Femur (tissue), 1 donor: ENCODE data around the gene CELSR1.

ENCODE experiments used
- DNase-seq: peaks from one replicate; pipeline ENCODE4 v3.0.0-alpha.2; 2017

Gene CELSR1

DNA sequence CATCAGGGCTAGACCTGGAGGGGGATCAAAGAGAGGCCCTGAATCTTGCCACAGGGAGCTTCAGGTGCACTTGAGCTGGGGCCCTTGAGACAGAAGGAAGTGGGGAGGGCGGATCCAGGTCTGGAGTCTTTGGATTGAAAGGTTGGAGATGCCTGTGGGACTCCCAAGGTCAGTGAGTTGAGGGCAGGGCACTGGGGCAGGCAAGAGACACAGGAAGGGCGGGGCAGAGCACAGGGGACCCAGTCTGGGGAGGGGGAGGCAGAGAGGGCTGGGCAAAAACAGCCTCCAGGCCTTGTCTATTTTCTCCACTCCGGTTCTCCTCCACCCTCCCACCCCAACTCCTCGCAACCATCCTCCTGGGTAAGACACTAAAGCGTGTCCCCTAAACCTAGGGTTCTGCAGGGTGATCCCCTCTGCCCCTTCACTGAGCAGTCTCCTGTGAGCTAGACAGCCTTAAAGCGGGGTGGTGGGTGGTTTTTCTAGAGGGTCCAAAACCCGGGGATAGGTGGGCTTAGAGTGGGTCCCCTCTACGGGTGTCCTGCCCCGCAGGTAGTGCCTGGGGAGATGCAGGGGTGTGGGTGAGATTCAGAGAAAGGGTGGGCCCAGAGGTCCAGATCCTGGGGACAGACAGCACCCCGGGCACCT is 38.6 kb upstream of the CELSR1 start:
- DNase-seq: no peak

DNA sequence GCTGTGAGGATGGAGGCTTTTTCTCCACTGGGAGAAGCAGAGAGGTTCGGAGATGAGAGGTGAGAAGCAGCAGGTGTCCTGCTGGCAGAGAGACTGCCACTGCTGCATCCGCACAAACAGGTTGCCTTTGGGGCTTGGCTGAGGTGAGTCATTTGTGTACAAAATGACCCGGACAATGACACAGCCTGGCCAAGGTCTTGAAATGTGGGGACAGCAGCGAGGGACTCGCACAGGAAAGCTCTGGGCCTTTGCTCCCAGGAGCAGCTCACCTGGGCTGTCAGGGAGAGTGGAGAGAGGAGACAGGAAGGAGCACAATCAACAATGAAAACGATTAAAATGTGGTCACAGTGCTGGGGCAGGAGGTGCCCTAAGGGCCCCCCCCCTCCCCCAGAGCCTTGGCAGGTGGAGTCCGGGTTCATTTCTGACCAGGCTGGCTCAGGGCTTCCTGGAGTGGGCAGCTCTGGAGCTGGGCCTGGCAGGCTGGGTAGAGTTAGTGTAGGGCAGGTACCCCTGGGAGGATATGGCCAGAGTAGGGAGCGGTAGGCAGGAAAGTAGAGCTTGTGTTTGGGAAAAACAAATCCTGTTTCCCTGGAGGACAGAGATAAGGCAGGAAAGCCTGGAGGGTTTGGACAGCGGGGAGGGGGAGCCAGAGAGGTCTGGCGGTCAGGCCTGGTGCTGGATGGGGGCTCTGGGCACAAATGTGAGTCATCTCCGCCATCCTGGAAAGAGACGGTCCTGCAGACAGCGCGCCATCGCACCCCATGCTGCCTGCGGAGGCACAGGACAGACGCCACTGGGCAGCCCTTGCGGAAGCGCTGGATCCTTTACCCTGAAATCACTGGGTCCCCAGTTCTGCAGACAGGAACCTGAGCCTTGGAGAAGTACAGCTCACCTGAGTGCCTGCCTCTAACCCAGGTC is 37.8 kb upstream of the CELSR1 start:
- peak; percentile 30 for DNase-seq

- peak; percentile 17 for DNase-seq
These were observed 37.1 kb upstream of the CELSR1 start for GRCh38 chr22:46574438-46574992.

DNA sequence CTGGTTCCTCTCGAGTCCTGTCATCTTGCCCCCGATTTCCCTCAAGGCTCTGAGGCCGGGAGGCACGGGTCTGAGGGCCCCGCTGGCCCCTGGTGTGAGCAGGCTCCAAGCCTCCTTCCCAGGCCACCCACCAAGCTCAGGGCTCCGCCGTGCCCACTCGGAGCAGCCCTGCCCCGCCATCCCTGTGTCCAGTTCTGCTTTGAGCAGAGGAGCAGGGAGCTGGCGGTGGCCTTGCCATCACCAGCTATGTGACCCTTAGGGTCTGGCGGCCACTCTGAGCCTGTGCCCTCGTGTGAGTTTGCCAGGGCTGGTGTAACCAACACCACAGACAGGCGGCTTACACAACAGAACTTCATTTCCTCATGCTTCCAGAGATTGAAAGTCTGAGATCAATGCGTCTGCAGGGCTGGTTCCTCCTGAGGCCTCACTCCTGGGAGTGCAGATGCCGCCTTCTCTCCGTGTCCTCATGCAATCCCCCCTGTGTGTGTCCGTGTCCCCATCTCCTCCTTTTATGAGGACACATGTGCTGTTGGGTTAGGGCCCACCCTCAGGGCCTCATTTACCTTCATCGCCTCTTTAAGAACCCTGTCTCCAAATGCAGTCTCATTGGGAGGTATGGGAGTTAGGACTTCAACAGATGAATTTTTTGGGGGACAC is 36.5 kb upstream of the CELSR1 start:
- no peak for DNase-seq

DNA sequence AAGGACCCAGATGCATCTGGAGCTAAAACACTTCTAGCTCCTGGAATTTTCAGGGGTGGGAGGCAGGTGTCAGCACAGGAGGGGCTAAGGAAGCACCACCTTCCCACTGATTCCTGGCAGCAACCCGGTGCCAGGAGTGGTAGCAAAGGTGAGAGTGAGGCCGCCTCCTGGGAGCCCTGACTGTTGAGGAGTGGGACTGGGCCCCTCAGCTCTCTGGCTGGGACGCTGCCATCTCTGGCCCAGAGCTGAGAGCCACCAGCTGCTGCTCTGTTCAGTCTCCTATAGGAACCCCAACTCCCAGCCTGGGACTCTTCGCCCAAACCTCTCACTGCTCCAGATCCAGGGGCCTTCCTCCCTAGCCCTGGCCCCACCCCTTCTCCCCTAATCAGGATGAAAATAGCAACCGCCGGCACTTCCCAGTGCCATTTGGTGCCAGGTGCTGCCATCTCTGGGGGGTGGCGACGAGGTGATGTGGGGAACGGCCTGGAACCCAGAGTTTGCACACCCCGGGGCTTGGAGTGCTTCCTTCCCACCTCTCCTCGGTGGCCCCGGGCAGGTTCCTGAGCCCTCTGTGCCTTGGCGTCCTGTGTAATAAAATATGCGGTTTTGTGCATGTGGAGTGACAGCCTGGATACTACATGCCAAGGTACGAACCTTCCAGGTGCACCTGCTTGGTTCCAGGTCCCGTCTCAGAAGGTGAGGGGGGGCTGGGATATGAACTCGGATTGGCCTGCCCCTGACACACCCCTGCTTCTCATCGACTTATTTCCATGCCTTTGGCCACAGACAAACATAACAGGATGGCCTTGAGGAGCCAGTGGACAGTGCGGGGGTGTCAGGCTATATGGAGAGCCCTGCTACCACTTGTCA is 35.7 kb upstream of the CELSR1 start:
- peak; percentile 21 for DNase-seq

DNA sequence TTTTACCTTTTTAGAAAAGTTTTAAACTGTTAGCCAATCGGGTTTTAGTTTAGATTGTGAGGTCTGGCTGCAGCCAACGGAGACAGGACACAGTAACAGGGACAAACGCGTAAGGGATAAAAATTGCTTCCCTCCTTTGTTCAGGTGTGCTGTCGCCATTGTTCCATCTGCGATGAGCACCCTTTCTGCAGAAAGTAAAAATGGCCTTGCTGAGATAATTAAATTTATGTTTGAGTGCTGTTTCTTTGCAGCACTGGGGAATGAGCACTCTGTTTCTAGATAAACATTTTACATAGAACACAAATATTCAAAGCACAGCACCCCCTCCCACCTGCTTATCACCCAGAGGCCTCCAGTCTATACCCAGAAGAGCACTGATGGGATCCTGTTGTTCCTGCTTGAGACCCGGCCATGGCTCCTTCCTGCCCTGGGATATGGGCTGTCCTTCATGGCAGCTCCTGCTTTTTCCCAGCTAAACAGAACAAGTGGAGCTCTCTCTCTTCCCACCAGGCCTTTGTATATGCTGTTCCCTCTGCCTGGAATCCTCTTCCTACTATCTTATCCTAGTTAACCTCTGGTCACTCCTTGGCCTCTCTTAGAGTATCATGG is 34.3 kb upstream of the CELSR1 start:
- peak; percentile 1 for DNase-seq

- DNase-seq: peak; percentile 12
These were observed 32.7 kb upstream of the CELSR1 start for GRCh38 chr22:46569848-46570695.

DNA sequence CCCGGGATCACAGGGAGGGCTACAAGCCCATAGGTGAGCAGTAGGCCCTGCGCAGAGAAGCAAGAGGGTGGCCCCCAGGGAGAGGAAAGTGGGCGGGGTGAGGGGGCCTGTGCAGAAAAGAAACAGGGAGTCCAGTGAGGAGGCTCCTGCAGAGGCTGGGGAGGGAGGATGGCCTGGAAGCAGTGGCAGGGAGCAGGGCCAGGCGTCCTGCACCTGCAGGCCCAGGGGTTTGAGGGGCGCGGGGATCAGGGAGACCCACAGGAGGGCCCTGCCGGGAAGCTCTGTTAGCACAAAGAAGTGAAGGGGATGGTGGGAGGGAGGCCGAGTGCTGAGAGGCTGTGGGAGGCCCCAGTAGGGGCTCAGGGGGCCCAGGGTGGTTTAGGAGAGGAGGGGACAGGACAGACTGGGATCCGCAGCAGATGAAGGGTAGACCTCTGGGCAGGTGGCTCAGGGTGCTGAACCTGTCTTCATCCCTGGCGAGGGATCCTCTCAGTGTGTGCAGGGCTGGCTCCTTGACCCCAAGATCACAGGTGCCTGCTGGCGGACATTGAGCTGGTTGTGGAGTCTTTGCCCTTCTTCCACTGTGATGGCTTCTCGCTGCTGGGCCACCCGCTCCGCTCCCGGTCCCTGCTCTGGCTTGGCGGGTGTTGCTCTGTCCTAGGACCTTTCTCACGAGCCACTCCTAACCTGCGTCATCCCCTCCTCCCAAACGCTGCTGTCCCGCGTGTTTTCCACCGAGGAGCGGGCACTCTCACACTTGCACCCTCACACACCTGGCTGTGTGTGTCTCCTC is 31.8 kb upstream of the CELSR1 start:
- DNase-seq: peak; percentile 15

DNA sequence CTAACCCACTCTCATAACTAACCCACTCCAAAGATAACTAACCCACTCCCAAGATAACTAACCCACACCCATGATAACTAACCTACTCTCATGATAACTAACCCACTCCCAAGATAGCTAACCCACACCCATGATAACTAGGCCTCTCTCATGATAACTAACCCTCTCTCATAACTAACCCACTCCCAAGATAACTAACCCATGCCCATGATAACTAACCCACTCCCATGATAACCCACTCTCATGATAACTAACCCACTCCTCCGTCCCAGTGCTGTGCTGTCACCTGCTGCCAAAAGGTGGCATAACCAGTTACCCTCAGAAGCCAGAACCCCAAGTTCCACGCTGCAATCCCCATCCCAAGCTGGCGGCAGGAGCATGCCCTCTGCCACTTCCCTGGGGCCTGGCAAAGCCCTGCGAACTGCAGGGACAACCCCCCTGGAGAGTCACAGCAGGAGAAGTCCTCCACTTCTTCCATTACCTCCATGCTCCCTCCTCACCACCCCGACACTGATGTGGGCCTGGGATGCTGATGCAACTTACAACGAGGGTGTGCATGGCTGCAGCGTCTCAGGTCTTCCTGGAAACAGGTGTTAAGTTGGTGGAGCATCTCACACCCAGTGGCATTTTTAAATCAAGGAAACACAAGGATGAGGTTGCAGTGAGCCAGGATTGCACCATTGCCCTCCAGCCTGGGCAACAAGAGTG is 30.8 kb upstream of the CELSR1 start:
- no peak for DNase-seq

DNA sequence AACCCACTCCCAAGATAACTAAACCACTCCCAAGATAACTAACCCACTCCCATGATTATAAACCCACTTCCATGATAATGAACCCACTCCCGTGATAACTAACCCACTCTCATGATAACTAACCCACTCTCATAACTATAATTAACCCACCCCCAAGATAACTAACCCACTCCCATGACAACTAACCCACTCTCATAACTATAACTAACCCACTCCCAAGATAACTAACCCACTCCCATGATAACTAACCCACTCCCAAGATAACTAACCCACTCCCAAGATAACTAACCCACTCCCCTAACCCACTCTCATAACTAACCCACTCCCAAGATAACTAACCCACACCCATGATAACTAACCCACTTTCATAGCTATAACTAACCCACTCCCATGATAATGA is 30.1 kb upstream of the CELSR1 start:
- DNase-seq: no peak

- no peak for DNase-seq
These were observed 26.8 kb upstream of the CELSR1 start for GRCh38 chr22:46564084-46564714.

DNA sequence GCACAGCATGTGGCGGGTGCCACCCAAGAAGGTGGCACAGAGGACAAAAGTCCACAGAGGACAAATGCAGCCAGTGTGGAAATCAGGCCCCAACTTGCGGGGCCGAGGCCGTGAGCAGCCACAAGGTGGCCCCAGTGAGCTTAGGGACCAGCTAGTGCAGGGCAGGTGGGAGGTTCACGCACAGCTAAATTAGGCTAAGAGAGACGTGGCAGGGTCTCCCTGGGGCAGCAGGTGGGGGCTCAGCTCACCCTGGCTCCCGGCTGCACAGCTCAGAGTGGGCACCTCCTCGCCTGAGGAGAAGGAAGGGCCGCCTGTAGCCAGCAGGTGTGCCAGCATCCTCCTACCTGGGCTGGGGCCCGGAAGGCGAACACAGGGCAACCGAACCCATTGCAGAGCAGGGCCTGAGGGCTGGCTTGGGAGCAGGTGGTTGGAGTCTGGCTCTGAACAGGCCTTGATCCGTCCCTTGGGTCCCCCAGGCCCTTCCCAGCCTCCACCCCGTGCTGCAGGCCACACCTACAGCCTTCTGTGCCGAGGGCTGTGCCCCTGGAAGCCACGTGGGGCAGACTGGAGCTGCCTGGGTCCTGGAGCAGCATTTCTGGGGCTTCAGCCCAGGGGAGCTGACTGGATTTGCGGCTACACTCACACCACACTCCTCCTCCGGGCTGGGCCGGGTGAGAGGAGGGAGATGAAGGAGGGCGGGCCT is 26.1 kb upstream of the CELSR1 start:
- peak; percentile 76 for DNase-seq

GRCh38 chr22:46561435-46561905 is 24.1 kb upstream of the CELSR1 start:
- DNase-seq: no peak

DNA sequence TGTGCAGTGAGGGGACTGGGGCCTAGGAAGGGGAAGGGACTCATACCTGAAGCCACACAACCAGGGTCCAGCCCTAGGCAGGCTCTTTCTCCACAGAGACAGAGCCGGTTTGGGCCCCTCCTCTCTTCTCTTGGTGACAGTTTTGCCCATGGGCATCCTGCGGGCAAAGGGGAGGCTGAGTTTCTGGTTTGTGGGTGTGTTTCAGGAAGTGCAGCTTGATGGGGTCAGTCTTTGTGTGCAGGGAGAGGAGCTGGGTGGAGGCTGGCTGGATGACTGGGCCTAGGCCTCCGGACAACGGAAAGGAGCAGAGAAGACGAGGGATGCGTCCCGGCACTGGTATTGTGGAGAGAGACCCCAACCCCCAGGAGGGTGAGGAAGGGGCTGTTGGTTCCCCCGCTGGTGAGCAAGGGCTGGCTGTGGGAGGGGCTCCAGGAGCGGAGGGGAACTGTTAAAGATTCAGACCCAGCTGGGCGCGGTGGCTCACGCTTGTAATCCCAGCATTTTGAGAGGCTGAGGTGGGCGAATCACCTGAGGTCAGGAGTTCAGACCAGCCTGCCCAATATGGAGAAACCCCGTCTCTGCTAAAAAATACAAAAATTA is 23.4 kb upstream of the CELSR1 start:
- no peak for DNase-seq

DNA sequence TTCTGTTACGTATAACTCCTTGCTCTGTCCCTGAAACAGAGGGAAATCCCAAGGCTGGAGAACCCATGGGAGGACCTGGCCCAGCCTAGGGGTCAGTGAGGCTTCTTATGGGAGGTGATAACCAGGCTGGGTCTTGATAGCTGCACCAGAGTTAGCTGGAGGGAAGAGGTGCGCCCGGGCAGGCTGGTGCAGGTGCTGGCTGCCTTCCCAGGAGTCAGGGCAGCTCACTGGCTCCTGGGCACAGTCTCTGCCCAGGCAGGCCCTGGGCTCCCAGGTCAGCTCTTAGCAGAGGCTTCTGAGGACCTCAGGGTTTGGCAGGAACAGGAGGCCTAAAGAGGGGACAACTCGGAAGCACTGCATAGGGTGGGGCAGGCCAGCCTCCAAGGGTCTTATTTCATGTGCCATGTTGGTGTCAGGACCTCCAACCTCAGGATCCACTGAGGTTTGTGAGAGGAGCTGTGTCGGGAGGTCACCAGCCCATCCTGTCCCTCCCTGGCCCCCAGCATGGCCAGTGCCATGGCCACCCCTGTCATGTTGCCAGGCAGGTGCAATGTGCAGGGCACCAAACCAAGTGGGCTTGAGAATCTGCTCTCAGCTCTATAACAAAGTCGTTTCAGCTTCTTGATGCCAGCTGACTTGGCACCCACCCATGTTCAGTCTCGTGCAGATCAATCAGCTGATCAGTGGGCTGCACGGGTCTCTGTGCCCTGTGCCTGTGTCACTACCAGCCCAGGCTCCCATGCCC is 20.5 kb upstream of the CELSR1 start:
- DNase-seq: no peak

DNA sequence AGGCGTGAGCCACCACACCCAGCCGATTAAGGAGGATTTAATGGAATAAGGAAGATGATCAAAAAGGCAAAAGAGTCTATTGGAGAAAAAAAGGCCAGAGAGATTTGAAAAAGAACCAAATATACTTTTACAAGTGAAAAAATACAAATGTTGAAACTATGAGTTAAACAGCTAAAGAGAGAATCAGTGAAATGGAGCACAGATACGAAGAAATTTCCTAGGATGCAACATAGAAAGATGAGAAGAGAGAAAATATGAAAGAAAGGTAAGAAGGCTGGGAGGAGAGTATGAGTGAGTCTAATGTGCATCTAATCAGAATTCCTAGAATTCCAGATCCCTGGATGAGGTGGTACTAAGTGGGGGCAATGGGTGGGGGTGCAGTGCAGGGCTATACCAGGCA is 19.4 kb upstream of the CELSR1 start:
- no peak for DNase-seq

DNA sequence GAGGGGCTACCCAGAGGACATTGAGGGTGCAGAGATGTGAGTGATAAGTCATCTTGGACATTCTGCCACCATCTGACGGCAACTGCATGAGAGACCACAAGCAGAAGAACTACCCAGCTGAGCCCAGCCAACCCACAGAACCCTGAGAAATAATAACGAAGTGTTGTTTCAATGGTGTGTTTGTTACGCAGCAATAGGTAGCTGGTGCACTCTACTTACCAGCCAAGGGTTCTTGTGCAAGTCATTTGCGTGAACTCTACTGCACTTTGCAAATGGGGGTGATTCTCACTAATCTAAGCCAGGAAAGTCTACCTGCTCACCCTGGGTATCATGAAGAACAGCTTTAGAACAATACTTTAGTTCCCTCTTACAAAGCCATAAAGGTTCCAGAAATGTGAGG is 15.8 kb upstream of the CELSR1 start:
- DNase-seq: no peak
